Liver (tissue), 9 donors: ENCODE results near the gene RNF214. TPM values are rescaled to one million over a fixed set of nuclear protein-coding genes. Genes with fewer than 3 reads are reported as not detected.

Experiments
- DNase-seq: peaks from one replicate; pipeline ENCODE4 v3.0.0-alpha.2; 2017; ENCODE audit warnings: low spot score
- H3K27ac ChIP-seq, 2 donors: one replicate each; pipeline ENCODE4 v1.7.0; 2013; ENCODE audit warnings: inconsistent platforms in 2 of 2, low read length in 2 of 2, control low read depth in 1 of 2, low read depth in 1 of 2, mild to moderate bottlenecking in 1 of 2
- H3K27me3 ChIP-seq, 4 donors: one replicate each; pipeline versions ENCODE4 v1.6.1 to v1.7.0; 2013; ENCODE audit warnings: low read length in 3 of 4, inconsistent platforms in 1 of 4, mild to moderate bottlenecking in 1 of 4, moderate library complexity in 1 of 4; ENCODE audit not compliant: control insufficient read depth in 4 of 4, insufficient read depth in 4 of 4
- H3K36me3 ChIP-seq, 4 donors: one replicate each; pipeline versions ENCODE4 v1.6.1 to v1.7.0; 2013; ENCODE audit warnings: low read length in 3 of 4, mild to moderate bottlenecking in 3 of 4, low read depth in 1 of 4, moderate library complexity in 1 of 4; ENCODE audit not compliant: control insufficient read depth in 4 of 4, insufficient read depth in 3 of 4
- H3K4me1 ChIP-seq, 4 donors: one replicate each; pipeline versions ENCODE4 v1.6.1 to v1.7.0; 2013; ENCODE audit warnings: low read length in 3 of 4, mild to moderate bottlenecking in 3 of 4, moderate library complexity in 1 of 4; ENCODE audit not compliant: control insufficient read depth in 4 of 4, insufficient read depth in 4 of 4
- H3K4me3 ChIP-seq, 3 donors: one replicate each; pipeline versions ENCODE4 v1.6.1 to v1.7.0; 2013; ENCODE audit warnings: low read length in 3 of 3, control low read depth in 1 of 3, low read depth in 1 of 3, mild to moderate bottlenecking in 1 of 3
- H3K9ac ChIP-seq, 2 donors: one replicate each; pipeline ENCODE4 v1.7.0; 2013; ENCODE audit warnings: low read length in 2 of 2, mild to moderate bottlenecking in 2 of 2, moderate library complexity in 2 of 2, control low read depth in 1 of 2, low read depth in 1 of 2
- H3K9me3 ChIP-seq, 4 donors: one replicate each; pipeline versions ENCODE4 v1.6.1 to v1.7.0; 2013; ENCODE audit warnings: low read length in 3 of 4; ENCODE audit not compliant: control insufficient read depth in 4 of 4
- EGR1 ChIP-seq, 2 donors: IDR thresholded peaks; 2 replicates each; pipeline ENCODE4 v1.6.1; 2016 to 2018; ENCODE audit warnings: antibody characterized with exemption in 2 of 2, low read depth in 2 of 2
- FOXA1 ChIP-seq: IDR thresholded peaks from 2 replicates; pipeline ENCODE4 v1.6.1; 2016; ENCODE audit warnings: antibody characterized with exemption
- FOXA2 ChIP-seq: IDR thresholded peaks from 2 replicates; pipeline ENCODE4 v1.6.1; 2016; ENCODE audit warnings: antibody characterized with exemption
- GABPA ChIP-seq, 2 donors: IDR thresholded peaks in 1 of 2; conservative IDR thresholded peaks in 1 of 2; 2 replicates each; pipeline ENCODE4 v1.6.1; 2016; ENCODE audit warnings: antibody characterized with exemption in 2 of 2, mild to moderate bottlenecking in 1 of 2, moderate library complexity in 1 of 2
- HNF4A ChIP-seq, 2 donors: conservative IDR thresholded peaks; 2 replicates each; pipeline ENCODE4 v1.6.1; 2016; ENCODE audit warnings: antibody characterized with exemption in 2 of 2, mild to moderate bottlenecking in 2 of 2
- HNF4G ChIP-seq: IDR thresholded peaks from 2 replicates; pipeline ENCODE4 v1.6.1; 2016; ENCODE audit warnings: antibody characterized with exemption
- JUND ChIP-seq, 2 donors: IDR thresholded peaks; 2 replicates each; pipeline ENCODE4 v1.6.1; 2016; ENCODE audit warnings: antibody characterized with exemption in 2 of 2
- NR2F2 ChIP-seq: IDR thresholded peaks from 2 replicates; pipeline ENCODE4 v1.6.1; 2016; ENCODE audit warnings: antibody characterized with exemption
- RAD21 ChIP-seq, 2 donors: IDR thresholded peaks; 2 replicates each; pipeline ENCODE4 v1.6.1; 2016; ENCODE audit warnings: antibody characterized with exemption in 2 of 2, mild to moderate bottlenecking in 2 of 2
- RXRA ChIP-seq, 2 donors: IDR thresholded peaks; 2 replicates each; pipeline ENCODE4 v1.6.1; 2017 to 2018; ENCODE audit warnings: antibody characterized with exemption in 2 of 2, mild to moderate bottlenecking in 1 of 2
- SP1 ChIP-seq: IDR thresholded peaks from 2 replicates; pipeline ENCODE4 v1.6.1; 2018; ENCODE audit warnings: antibody characterized with exemption, mild to moderate bottlenecking
- TAF1 ChIP-seq: conservative IDR thresholded peaks from 2 replicates; pipeline ENCODE4 v1.6.1; 2016; ENCODE audit warnings: antibody characterized with exemption, mild to moderate bottlenecking
- YY1 ChIP-seq: IDR thresholded peaks from 2 replicates; pipeline ENCODE4 v1.6.1; 2016; ENCODE audit warnings: antibody characterized with exemption, mild to moderate bottlenecking
- WGBS: extraction: QIAGEN DNeasy Blood & Tissue Kit; methylation state at CpG from one replicate; pipeline ENCODE4 v1.1.7; 2013; 5-methylcytosine and 5-hydroxymethylcytosine counted together
- polyA plus RNA-seq, 2 donors: library from polyadenylated mRNA; stranded (reverse) in 1 of 2; unstranded in 1 of 2; fragments of 200-250 nt in 1 of 2; fragments of >200 nt in 1 of 2; fragmentation: Nextera tagmentation in 1 of 2; extraction: Ambion mirVana in 1 of 2; gene quantifications; one replicate each; pipeline versions ENCODE4 v1.2.1 to v1.2.3, GENCODE V29; 2013 to 2015
- total RNA-seq, 2 donors: library from RNA; depleted of rRNA; stranded (reverse); fragments of >200 nt; gene quantifications; one replicate each; pipeline ENCODE4 v1.2.3, GENCODE V29; 2014
- TF ChIP-seq, protein P1 (sequence below): IDR thresholded peaks from 2 replicates; pipeline ENCODE4 v1.6.1; 2016; ENCODE audit warnings: antibody characterized with exemption
- TF ChIP-seq, protein P2 (sequence below): IDR thresholded peaks from 2 replicates; pipeline ENCODE4 v1.6.1; 2016; ENCODE audit warnings: antibody characterized with exemption
- TF ChIP-seq, protein P3 (sequence below): fragments of 150-350 bp; IDR thresholded peaks from 2 replicates; pipeline ENCODE4 v1.5.1; 2017; ENCODE audit warnings: improper control_type of control experiment, low read depth, low read length; ENCODE audit not compliant: missing input control
- TF ChIP-seq, protein P4 (sequence below): IDR thresholded peaks from 2 replicates; pipeline ENCODE4 v1.6.1; 2016; ENCODE audit warnings: antibody characterized with exemption, mild to moderate bottlenecking
- TF ChIP-seq, protein P5 (sequence below): IDR thresholded peaks from 2 replicates; pipeline ENCODE4 v1.6.1; 2016; ENCODE audit warnings: antibody characterized with exemption
- donor health status: healthy.
- donor health status: healthy.
- donor health status: healthy.
- donor health status: healthy.
- donor health status: healthy.

Gene RNF214
- total and polyA plus RNA-seq, 4 donors = 4.6 to 6.2 (median 6.0) TPM

DNA sequence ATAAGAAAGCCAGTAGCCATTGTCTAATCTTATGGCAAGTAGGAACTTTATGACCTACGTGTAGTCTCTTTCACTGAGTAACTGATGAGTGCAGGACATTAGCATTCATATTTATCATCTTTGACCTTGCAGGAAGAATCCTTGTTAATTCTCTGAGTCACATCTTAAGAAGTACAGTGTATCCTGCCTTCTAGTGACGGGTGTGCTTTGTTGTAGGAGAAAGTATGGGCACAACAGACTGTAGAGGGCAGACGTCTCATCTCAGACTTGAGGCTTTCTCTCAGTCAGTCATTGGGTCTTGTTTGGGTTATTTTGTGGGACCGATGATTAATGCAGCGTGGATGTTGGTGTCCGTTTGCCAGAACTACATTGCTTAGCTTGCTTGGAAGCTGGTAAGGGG is 6.8 kb downstream of the RNF214 start:
- Histone ChIP-seq H3K9me3 (no peaks in the 10 kb centered on the region), H3K27me3 (no peaks in the 10 kb centered on the region), H3K27ac (no peak overlapping the region), H3K36me3 (peaks cover 2 to 26% (median 13%) of the 10 kb centered on the region in 4 donors), H3K4me1 (no peaks in the 10 kb centered on the region), H3K4me3 (no peak overlapping the region), H3K9ac (no peak overlapping the region)
- no peak for TF ChIP-seq GABPA (IDR thresholded peaks at IDR 0.05 in 1 of 2, conservative IDR thresholded peaks at IDR 0.05 in 1 of 2)
- 91% methylated on average over 6 of the region's 6 CpGs for WGBS
- no peak for DNase-seq

DNA sequence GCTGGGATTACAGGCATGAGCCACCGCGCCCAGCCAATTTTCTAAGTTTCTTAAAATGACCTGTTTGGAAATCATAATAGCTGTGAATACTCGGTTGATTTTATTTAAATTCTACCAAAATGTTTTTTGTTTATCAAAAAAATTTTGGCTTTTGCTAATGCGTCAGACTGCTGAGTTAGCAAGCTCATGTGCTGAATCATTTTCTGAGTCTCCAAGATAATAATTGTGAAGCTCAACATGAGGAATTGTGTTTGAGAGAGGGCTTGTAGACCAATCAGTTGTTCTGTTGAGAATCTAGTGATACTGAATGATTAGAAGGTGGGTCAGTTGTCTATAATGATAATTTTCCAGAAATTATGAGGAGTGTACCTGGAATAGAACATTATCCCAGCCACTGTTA is 15.9 kb downstream of the RNF214 start:
- WGBS = 95% methylated on average over 4 of the region's 4 CpGs
- TF ChIP-seq EGR1 (IDR thresholded peaks at IDR 0.05; ENCODE audit: low read depth in 2 of 2) = no peak
- TF ChIP-seq, protein P1, sequence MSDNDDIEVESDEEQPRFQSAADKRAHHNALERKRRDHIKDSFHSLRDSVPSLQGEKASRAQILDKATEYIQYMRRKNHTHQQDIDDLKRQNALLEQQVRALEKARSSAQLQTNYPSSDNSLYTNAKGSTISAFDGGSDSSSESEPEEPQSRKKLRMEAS = no peak
- TF ChIP-seq YY1 = no peak
- TF ChIP-seq HNF4A (conservative IDR thresholded peaks at IDR 0.05) = no peak
- TF ChIP-seq GABPA (IDR thresholded peaks at IDR 0.05 in 1 of 2, conservative IDR thresholded peaks at IDR 0.05 in 1 of 2) = no peak
- no peak for TF ChIP-seq HNF4G
- no peak for TF ChIP-seq FOXA2
- TF ChIP-seq, protein P2, sequence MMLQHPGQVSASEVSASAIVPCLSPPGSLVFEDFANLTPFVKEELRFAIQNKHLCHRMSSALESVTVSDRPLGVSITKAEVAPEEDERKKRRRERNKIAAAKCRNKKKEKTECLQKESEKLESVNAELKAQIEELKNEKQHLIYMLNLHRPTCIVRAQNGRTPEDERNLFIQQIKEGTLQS = no peak
- TF ChIP-seq TAF1 = no peak
- no peak for TF ChIP-seq RAD21 (IDR thresholded peaks at IDR 0.05)
- no peak for TF ChIP-seq SP1
- TF ChIP-seq, protein P3, sequence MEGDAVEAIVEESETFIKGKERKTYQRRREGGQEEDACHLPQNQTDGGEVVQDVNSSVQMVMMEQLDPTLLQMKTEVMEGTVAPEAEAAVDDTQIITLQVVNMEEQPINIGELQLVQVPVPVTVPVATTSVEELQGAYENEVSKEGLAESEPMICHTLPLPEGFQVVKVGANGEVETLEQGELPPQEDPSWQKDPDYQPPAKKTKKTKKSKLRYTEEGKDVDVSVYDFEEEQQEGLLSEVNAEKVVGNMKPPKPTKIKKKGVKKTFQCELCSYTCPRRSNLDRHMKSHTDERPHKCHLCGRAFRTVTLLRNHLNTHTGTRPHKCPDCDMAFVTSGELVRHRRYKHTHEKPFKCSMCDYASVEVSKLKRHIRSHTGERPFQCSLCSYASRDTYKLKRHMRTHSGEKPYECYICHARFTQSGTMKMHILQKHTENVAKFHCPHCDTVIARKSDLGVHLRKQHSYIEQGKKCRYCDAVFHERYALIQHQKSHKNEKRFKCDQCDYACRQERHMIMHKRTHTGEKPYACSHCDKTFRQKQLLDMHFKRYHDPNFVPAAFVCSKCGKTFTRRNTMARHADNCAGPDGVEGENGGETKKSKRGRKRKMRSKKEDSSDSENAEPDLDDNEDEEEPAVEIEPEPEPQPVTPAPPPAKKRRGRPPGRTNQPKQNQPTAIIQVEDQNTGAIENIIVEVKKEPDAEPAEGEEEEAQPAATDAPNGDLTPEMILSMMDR = no peak
- TF ChIP-seq, protein P4, sequence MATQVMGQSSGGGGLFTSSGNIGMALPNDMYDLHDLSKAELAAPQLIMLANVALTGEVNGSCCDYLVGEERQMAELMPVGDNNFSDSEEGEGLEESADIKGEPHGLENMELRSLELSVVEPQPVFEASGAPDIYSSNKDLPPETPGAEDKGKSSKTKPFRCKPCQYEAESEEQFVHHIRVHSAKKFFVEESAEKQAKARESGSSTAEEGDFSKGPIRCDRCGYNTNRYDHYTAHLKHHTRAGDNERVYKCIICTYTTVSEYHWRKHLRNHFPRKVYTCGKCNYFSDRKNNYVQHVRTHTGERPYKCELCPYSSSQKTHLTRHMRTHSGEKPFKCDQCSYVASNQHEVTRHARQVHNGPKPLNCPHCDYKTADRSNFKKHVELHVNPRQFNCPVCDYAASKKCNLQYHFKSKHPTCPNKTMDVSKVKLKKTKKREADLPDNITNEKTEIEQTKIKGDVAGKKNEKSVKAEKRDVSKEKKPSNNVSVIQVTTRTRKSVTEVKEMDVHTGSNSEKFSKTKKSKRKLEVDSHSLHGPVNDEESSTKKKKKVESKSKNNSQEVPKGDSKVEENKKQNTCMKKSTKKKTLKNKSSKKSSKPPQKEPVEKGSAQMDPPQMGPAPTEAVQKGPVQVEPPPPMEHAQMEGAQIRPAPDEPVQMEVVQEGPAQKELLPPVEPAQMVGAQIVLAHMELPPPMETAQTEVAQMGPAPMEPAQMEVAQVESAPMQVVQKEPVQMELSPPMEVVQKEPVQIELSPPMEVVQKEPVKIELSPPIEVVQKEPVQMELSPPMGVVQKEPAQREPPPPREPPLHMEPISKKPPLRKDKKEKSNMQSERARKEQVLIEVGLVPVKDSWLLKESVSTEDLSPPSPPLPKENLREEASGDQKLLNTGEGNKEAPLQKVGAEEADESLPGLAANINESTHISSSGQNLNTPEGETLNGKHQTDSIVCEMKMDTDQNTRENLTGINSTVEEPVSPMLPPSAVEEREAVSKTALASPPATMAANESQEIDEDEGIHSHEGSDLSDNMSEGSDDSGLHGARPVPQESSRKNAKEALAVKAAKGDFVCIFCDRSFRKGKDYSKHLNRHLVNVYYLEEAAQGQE = no peak
- no peak for TF ChIP-seq FOXA1
- no peak for TF ChIP-seq RXRA (IDR thresholded peaks at IDR 0.05)
- TF ChIP-seq, protein P5, sequence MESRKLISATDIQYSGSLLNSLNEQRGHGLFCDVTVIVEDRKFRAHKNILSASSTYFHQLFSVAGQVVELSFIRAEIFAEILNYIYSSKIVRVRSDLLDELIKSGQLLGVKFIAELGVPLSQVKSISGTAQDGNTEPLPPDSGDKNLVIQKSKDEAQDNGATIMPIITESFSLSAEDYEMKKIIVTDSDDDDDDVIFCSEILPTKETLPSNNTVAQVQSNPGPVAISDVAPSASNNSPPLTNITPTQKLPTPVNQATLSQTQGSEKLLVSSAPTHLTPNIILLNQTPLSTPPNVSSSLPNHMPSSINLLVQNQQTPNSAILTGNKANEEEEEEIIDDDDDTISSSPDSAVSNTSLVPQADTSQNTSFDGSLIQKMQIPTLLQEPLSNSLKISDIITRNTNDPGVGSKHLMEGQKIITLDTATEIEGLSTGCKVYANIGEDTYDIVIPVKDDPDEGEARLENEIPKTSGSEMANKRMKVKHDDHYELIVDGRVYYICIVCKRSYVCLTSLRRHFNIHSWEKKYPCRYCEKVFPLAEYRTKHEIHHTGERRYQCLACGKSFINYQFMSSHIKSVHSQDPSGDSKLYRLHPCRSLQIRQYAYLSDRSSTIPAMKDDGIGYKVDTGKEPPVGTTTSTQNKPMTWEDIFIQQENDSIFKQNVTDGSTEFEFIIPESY = no peak
- no peak for TF ChIP-seq NR2F2
- no peak for TF ChIP-seq JUND (IDR thresholded peaks at IDR 0.05)
- DNase-seq = no peak
- Histone ChIP-seq H3K4me3 (no peak overlapping the region), H3K4me1 (no peaks in the 10 kb centered on the region), H3K27me3 (no peaks in the 10 kb centered on the region), H3K9me3 (no peaks in the 10 kb centered on the region), H3K27ac (no peak overlapping the region), H3K36me3 (peaks cover 9 to 48% (median 33%) of the 10 kb centered on the region in 4 donors), H3K9ac (no peak overlapping the region)
